GM19238 (cell line): ENCODE results near the gene RPS27.
"Not testable (repeated sequence)": the region's sequence is repeated elsewhere in the genome, so short reads cannot be mapped to it uniquely, and the experiment has no call there.

Experiments used
- DNase-seq: peaks from one replicate; pipeline ENCODE4 v3.0.0; 2011; ENCODE audit warnings: low spot score; ENCODE audit not compliant: insufficient read length

RPS27 gene

GRCh38 chr1:153985341-153985912 is 5.1 kb upstream of the RPS27 start:
- no peak for DNase-seq

- DNase-seq = no peak
These were observed 4.4 kb upstream of the RPS27 start, which contains the start of gene RAB13 for GRCh38 chr1:153985941-153986761. TSS of gene RAB13 (minus strand) at chr1:153986339. CDS start at chr1:153986236, 103 bp downstream.

GRCh38 chr1:153987621-153988020 is 2.9 kb upstream of the RPS27 start:
- no peak for DNase-seq

GRCh38 chr1:153991151-153991630 is 629 bp downstream of the RPS27 start:
- no peak for DNase-seq

- DNase-seq = no peak
These were observed 1.2 kb downstream of the RPS27 start for GRCh38 chr1:153991806-153992205.

DNA sequence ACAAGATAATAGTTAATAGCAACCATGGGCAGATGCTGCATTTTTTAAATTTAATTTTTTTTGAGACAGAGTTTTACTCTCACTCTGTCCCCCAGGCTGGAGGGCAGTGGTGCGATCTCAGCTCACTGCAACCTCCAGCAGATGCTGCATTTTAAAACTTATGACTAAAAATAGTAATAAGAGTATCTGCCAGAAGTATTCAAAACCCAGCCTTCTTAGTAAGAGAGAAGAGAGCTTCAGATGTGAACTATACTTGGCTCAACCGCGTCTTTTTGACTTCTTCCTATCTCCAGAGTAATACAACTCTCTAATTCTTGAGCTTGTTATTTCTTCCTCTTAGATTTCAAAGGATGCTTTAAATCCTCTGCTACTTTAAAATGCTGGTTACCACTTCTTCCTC is 4.6 kb downstream of the RPS27 start:
- DNase-seq = no peak

DNA sequence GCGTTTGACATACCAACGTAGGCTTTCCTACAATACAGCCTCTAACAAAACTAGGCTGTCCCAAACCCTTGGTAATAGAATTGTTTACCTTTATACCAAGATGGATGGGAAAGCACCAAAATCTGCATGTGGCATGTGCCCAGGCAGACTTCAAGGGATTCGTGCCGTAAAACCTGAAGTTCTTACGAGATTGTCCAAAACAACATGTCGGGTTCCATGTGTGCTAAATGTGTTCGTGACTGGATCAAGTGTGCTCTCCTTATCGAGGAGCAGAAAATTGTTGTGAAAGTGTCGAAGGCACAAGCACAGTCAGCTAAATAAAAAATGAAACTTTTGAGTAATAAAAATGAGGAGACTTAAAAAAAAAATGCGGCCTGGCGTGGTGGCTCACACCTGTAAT is 5.1 kb downstream of the RPS27 start:
- no peak for DNase-seq

- not testable (repeated sequence) for DNase-seq
These were observed 6.3 kb downstream of the RPS27 start for GRCh38 chr1:153996882-153997281.

GRCh38 chr1:154000420-154000819 is 9.9 kb downstream of the RPS27 start:
- DNase-seq = no peak

DNA sequence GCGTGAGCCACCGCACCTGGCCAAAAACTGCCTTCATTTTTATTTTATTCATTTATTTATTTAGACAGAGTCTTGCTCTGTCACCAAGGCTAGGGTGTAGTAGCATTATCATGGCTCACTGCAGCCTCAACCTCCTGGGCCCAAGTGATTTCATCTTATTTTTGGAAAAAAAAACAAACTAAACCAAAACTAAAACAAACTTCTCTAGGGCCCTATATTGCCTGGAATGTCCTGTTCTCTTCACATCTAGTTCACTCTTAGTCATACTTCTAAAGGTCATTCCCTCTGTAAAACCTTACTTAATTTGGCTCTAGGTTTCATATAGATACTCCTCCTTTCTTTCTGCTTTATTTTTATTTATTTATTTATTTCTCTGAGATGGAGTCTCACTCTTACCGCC is 15.6 kb downstream of the RPS27 start:
- DNase-seq = no peak

GRCh38 chr1:154012129-154012528 is 21.6 kb downstream of the RPS27 start:
- DNase-seq = no peak

GRCh38 chr1:154012543-154012942 is 22.0 kb downstream of the RPS27 start:
- not testable (repeated sequence) for DNase-seq

DNA sequence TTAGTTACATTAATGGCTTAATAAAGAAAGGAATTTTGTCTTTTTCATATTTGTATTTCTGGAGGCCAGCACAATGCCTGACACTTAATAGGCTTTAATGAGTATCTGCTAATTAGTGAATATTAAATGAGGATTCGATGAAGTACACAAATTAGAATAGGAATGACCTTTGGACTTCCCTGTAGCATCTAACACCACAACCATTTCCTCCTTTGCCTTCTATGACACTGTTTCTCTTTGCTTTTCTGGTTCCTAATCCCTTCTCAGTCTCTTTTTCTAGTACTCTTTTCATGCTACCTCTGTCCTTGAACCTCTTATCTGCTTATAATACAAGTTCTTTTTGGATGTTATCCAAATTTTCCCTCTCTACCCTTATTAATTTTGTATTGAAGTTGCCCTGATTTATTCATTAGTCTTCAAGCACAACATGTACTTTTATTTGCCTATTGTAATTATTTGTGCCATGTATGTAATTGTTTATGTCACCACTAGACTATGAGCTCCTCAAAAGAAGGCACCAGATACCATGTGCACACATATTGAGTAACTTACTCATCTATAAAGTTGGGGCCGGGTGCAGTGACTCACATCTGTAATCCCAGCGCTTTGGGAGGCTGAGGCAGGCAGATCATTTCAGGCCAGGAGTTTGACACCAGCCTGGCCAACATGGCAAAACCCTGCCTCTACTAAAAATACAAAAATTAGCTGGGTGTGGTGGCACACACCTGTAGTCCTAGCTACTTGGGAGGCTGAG is 23.8 kb downstream of the RPS27 start:
- no peak for DNase-seq

DNA sequence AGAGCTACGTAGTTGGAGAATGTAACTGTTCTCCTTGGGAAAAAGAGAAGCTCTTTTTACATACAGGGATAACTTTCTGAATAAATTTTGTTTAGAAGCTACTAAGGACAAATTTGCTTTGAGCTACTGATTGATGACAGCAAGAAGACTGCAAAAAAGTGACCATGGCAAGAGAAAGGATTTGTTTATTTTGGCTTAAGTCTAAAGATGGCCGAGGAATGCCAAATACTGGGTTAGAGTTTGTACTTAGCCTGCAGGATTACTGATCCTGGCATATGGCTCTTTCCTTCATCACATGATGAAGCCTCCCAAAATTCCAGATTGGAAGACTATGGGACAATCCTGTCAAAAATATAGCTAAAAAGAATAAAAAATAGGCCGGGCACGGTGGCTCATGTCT is 28.7 kb downstream of the RPS27 start:
- no peak for DNase-seq

DNA sequence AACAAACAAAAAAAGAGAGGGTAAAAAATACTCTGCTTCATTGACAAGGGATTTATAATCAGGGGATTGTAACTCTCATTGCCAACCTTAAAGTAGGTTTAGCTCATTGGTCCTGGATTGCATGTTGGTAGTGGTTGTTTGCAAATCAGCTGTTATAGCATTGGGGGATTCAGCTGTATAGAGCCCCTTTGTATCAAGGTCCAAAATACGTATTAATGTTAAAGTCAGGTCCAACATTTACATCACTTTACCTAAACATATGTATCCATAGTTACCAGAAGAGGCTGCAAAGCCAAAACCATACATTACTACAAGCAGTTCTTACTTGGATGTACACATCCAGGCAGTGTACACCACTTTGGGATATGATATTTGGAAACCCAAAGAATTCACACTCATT is 29.4 kb downstream of the RPS27 start:
- no peak for DNase-seq

GRCh38 chr1:154033697-154034096 is 43.1 kb downstream of the RPS27 start:
- DNase-seq = not testable (repeated sequence)
